GM12801 (cell line): Measurements from ENCODE around the gene NXPE4.

ENCODE experiments used
- TF ChIP-seq, protein P1 (sequence below): IDR thresholded peaks from one replicate; pipeline ENCODE4 v1.5.1; 2011; ENCODE audit warnings: control low read depth; ENCODE audit not compliant: insufficient read length; ENCODE audit errors: extremely low read depth

Gene NXPE4

DNA sequence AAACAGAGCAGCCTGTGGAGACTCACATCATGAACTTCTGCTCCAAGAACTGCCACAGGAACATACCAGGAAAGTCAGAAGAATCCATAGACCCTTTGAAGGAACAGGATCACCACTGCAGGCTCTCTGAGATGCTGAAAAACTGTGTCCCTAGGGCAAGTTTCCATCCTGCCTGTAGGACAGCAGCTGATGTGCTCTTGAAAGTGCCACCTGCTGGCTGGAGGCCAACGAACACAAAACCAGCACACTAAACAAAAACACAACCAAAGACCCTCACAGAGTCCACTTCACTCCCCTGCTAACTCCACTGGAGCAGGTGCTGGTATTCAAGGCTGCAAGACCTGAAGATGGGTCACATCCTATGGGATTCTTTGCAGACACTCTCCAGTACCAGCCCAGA lies 23.9 kb downstream of the NXPE4 start:
- TF ChIP-seq, protein P1, sequence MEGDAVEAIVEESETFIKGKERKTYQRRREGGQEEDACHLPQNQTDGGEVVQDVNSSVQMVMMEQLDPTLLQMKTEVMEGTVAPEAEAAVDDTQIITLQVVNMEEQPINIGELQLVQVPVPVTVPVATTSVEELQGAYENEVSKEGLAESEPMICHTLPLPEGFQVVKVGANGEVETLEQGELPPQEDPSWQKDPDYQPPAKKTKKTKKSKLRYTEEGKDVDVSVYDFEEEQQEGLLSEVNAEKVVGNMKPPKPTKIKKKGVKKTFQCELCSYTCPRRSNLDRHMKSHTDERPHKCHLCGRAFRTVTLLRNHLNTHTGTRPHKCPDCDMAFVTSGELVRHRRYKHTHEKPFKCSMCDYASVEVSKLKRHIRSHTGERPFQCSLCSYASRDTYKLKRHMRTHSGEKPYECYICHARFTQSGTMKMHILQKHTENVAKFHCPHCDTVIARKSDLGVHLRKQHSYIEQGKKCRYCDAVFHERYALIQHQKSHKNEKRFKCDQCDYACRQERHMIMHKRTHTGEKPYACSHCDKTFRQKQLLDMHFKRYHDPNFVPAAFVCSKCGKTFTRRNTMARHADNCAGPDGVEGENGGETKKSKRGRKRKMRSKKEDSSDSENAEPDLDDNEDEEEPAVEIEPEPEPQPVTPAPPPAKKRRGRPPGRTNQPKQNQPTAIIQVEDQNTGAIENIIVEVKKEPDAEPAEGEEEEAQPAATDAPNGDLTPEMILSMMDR, result no peak

- TF ChIP-seq, protein P1, result no peak
Observed at GRCh38 chr11:114569801-114570200, 25.8 kb downstream of the NXPE4 start.

- TF ChIP-seq, protein P1, result no peak
Observed at GRCh38 chr11:114566276-114566675, 29.3 kb downstream of the NXPE4 start.

DNA sequence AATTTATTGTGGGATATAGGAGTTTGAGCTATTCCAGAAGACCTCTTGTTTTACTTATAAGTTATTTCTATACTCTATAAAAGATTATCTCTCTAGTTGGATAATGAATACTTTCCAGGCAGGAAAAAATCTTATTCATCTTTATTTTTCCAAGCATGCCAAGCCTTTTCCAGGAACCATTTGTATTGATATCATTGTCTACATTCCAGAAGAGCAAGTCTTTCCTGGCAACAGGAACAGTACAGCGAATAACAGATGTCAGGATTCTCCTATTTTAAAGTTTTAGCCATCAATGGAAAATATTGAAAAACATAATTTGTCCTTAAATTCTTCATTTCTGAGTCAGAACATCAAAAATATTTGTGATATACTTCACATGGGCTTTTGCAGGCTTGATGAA lies 30.8 kb downstream of the NXPE4 start:
- TF ChIP-seq, protein P1, result no peak

DNA sequence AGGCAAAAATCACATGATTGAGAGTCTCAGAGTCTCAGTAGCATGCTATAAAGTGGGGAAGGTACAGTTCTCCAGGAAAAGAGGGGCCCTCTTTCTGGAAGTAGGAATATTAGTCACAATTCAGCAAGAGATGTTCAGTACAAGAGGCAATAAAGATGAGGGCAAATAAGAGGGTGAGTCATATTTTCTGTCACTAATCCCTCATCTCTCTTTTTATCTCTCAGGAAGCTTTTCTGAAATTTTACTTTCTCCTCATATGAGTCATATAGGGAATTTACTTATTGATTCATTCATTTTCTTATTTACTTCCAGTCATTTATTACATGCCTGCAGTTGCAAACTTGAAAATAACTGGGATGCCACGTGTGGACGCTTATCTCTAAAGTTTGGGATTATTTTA lies 32.5 kb downstream of the NXPE4 start:
- TF ChIP-seq, protein P1, result no peak

DNA sequence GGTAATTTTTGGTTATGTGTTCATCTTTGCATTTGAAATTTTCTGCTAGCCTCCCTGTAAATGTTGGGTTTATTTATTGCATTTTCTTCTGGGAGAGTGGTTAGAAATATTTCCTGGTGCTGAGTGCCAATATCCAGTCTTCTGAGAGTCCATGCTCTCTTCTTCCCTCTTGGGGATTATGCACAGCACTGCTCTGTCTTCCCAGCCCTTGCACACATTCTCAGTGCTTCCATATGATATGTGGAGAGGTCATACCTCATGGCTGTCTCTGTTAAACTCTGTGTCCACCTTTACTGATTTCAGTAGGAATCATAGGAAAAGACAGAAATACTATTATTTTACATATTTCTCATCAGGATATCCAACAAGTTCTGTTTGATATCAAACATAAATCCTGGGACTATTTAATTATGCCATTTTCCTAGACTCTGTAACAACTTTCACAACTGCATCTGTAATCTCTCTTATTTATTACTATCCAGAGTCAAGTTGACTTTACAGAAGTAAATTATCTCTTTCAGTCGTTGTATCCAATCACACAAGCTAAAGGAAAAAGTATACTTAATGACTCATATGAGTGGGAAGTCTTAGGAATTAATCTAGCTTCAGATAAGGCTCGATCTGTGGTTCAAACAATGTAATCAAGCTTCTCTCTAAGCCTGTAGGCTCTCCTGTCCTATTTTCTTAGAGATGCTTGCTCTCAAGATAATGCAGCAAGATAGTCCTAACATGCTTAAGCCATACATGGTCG lies 33.2 kb downstream of the NXPE4 start:
- TF ChIP-seq, protein P1, result no peak

DNA sequence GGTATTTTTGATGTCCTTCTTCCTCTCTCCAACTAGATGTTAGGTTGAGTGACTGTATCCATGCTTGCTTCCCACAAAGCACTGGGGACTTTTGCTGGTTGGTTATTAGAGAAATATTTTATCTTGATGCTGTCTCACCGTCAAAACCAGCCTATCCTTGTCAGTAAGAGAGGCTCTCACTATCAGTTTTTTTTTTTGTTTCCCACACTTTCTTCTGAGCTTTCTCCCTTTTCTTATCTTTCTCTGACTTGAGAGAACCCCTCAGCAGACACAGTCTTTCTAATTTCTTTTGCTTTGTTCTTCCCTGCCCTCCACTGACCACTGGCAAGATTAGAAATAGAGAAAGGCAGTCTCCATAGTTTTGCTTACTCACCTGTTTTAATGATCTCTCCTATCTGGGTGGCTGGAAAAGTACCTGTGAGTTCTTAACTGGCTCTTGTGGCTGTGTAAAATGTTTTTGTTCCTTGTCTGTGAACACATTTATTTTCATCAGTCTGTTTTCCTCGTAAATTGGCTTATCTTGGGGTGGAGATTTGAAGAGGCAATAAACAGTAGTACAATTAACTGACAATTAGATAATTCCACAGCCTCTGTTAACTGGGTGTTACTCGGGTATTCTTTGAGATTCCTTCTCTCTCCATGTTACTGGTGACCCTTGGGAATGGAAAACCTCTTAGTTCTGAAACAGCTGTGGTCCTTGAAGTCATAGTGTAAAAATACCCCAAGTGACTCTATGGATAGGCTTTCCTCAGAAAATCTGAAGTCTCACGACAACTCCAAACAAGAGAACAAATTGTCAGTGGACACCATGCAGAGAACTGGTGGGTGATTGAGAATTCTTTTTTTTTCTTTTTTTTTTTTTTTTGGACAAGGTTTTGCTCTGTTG lies 35.9 kb downstream of the NXPE4 start, which contains the start of gene NXPE1:
Gene NXPE1, minus strand, starts transcription at position 457 of the 886 bp plus-strand sequence. CDS start 8,680 bp downstream, outside the sequence.
- TF ChIP-seq, protein P1, result no peak
